DOHH2 (cell line): Measurements from ENCODE around the gene HOTAIR.

Experiments
- H3F3A ChIP-seq: fragments of 200-600 bp; sonication (generic), shearing (Covaris generic); 2 replicates; pipeline ENCODE4 v1.6.0; 2016; ENCODE audit warnings: antibody characterized with exemption, mild to moderate bottlenecking; ENCODE audit not compliant: control insufficient read depth, insufficient read depth
- H3K27ac ChIP-seq: fragments of 200-600 bp; sonication (generic); 2 replicates; pipeline ENCODE4 v1.5.1; 2014; ENCODE audit warnings: low read depth, mild to moderate bottlenecking, low read length, moderate library complexity
- H3K27me3 ChIP-seq: fragments of 200-600 bp; sonication (generic); 2 replicates; pipeline ENCODE4 v1.6.1; 2014; ENCODE audit warnings: mild to moderate bottlenecking, low read length, mixed read lengths; ENCODE audit not compliant: control insufficient read depth
- H3K36me3 ChIP-seq: fragments of 200-600 bp; sonication (generic); 2 replicates; pipeline ENCODE4 v1.6.1; 2014; ENCODE audit warnings: mild to moderate bottlenecking, low read length, moderate library complexity, mixed read lengths; ENCODE audit not compliant: control insufficient read depth
- H3K4me1 ChIP-seq: fragments of 200-600 bp; sonication (generic); 2 replicates; pipeline ENCODE4 v1.6.1; 2014; ENCODE audit warnings: mild to moderate bottlenecking, low read length, mixed read lengths; ENCODE audit not compliant: control insufficient read depth
- H3K4me2 ChIP-seq: fragments of 200-600 bp; sonication (generic); 2 replicates; pipeline ENCODE4 v1.6.0; 2014; ENCODE audit warnings: mild to moderate bottlenecking, low read length, moderate library complexity
- H3K4me3 ChIP-seq: fragments of 200-600 bp; sonication (generic); 2 replicates; pipeline ENCODE4 v1.5.1; 2014; ENCODE audit warnings: mild to moderate bottlenecking, low read length, mixed read lengths
- H3K79me2 ChIP-seq: fragments of 200-600 bp; sonication (generic); 2 replicates; pipeline ENCODE4 v1.6.1; 2014; ENCODE audit warnings: mild to moderate bottlenecking, low read length, mixed read lengths; ENCODE audit not compliant: control insufficient read depth
- H3K9me2 ChIP-seq: fragments of 200-600 bp; sonication (generic); replicated peaks from 2 replicates; pipeline ENCODE4 v1.6.1; 2014; ENCODE audit warnings: mild to moderate bottlenecking, low read length, mixed read lengths; ENCODE audit not compliant: control insufficient read depth
- H3K9me3 ChIP-seq: fragments of 200-600 bp; sonication (generic); 2 replicates; pipeline ENCODE4 v1.6.1; 2014; ENCODE audit warnings: antibody characterized with exemption, low read length, mixed read lengths; ENCODE audit not compliant: control insufficient read depth, insufficient read depth
- H4K20me1 ChIP-seq: fragments of 200-600 bp; sonication (generic); 2 replicates; pipeline ENCODE4 v1.6.0; 2014; ENCODE audit warnings: low read depth, mild to moderate bottlenecking, antibody characterized with exemption, low read length, moderate library complexity; ENCODE audit not compliant: control insufficient read depth, insufficient read depth
- EZH2phosphoT487 ChIP-seq: fragments of 200-600 bp; sonication (generic); IDR thresholded peaks from 2 replicates; pipeline ENCODE4 v1.6.1; 2017; ENCODE audit warnings: borderline replicate concordance, mild to moderate bottlenecking, antibody characterized with exemption, low read length, moderate library complexity, mixed read lengths
- TF ChIP-seq, protein P1 (sequence below): fragments of 200-600 bp; sonication (generic); IDR thresholded peaks from one replicate; pipeline ENCODE4 v1.5.1; 2014; ENCODE audit warnings: antibody characterized with exemption, mild to moderate bottlenecking, low read depth, low read length; ENCODE audit not compliant: poor library complexity, severe bottlenecking

The HOTAIR gene

DNA sequence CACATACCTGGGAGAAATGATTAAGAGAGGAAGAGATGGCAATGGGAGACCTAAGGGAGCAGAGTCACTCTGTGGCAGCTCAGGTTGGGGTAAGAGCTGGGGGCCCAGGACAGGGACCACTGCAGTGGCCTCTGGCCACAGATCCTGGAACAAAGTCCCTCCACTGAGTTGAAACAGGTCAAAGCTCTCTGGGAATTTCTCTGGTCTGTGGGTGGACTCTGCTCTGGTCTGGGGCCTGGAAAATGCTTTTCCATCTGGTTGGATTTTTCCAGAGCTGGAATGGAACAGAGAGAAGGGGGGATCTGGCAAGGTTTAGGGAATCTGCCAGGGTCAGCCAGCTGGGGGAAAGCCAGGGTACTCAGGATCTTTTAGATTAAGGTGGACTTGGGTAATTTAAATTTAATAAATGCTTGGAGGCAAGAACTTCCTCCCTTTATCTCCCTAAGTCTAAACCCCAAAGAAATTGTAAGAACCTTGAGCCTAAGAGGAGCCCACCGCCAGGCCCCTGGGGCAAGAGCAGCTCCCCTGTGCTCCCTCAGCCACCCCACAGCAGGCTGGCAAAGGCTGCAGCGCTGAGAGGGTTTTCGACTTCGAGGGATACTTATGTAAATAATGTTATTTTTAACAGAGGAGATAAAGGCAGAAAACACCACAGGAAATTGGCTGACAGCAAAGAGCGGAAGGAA lies 13.9 kb upstream of the HOTAIR start:
- no peaks in the 10 kb centered on the region for H3K36me3 ChIP-seq
- no peaks in the 10 kb centered on the region for H3K9me3 ChIP-seq
- H3K27me3 ChIP-seq, result peaks cover 92% of the 10 kb centered on the region
- H3K4me3 ChIP-seq, result peak overlapping the region; percentile 21; the same call in 1 of the 2 replicates
- H3K27ac ChIP-seq, result no peak overlapping the region
- no peaks in the 10 kb centered on the region for H3K9me2 ChIP-seq
- TF ChIP-seq, protein P1, sequence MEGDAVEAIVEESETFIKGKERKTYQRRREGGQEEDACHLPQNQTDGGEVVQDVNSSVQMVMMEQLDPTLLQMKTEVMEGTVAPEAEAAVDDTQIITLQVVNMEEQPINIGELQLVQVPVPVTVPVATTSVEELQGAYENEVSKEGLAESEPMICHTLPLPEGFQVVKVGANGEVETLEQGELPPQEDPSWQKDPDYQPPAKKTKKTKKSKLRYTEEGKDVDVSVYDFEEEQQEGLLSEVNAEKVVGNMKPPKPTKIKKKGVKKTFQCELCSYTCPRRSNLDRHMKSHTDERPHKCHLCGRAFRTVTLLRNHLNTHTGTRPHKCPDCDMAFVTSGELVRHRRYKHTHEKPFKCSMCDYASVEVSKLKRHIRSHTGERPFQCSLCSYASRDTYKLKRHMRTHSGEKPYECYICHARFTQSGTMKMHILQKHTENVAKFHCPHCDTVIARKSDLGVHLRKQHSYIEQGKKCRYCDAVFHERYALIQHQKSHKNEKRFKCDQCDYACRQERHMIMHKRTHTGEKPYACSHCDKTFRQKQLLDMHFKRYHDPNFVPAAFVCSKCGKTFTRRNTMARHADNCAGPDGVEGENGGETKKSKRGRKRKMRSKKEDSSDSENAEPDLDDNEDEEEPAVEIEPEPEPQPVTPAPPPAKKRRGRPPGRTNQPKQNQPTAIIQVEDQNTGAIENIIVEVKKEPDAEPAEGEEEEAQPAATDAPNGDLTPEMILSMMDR, result no peak
- TF ChIP-seq EZH2phosphoT487, result no peak
- H3K4me2 ChIP-seq, result peak overlapping the region; percentile 63
- H4K20me1 ChIP-seq, result peaks cover 6% of the 10 kb centered on the region; the same call in 1 of the 2 replicates
- 0 out of 2 replicates have a peak, but pooled peaks cover 2% of the 10 kb centered on the region for H3F3A ChIP-seq
- peaks cover 50% of the 10 kb centered on the region for H3K4me1 ChIP-seq
- no peaks in the 10 kb centered on the region for H3K79me2 ChIP-seq

DNA sequence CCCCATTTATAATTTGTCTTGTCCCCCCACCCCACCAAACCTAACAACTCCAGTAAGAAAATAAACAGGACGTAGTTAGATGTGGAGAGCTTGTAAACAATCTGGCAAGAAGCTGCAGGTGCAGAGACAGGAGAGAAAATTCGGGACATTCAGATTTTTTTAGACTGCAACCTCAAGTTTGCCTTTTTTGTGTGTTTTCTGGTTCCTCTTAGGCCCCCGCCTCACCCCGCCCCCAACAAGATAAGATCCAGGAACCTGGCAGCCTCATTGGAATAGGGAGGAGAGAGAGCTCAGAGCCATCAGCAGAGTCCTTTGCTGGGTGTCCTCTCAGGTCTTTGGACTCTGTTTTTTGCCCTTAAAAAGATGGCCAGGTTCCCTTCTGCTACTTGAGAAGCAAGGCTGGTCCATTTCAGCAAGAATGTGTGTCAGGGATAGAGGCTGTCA lies 13.1 kb upstream of the HOTAIR start:
- peaks cover 6% of the 10 kb centered on the region; the same call in 1 of the 2 replicates for H4K20me1 ChIP-seq
- 0 out of 2 replicates have a peak, but pooled peaks cover 2% of the 10 kb centered on the region for H3F3A ChIP-seq
- no peaks in the 10 kb centered on the region for H3K36me3 ChIP-seq
- no peak overlapping the region for H3K27ac ChIP-seq
- H3K27me3 ChIP-seq, result peaks cover 92% of the 10 kb centered on the region
- no peaks in the 10 kb centered on the region for H3K79me2 ChIP-seq
- H3K4me2 ChIP-seq, result no peak overlapping the region
- TF ChIP-seq EZH2phosphoT487, result 0 out of 2 replicates have a peak, but pooled peaks have one; percentile 53
- TF ChIP-seq, protein P1, result no peak
- H3K9me3 ChIP-seq, result no peaks in the 10 kb centered on the region
- no peak overlapping the region for H3K4me3 ChIP-seq
- peaks cover 55% of the 10 kb centered on the region for H3K4me1 ChIP-seq
- no peaks in the 10 kb centered on the region for H3K9me2 ChIP-seq

DNA sequence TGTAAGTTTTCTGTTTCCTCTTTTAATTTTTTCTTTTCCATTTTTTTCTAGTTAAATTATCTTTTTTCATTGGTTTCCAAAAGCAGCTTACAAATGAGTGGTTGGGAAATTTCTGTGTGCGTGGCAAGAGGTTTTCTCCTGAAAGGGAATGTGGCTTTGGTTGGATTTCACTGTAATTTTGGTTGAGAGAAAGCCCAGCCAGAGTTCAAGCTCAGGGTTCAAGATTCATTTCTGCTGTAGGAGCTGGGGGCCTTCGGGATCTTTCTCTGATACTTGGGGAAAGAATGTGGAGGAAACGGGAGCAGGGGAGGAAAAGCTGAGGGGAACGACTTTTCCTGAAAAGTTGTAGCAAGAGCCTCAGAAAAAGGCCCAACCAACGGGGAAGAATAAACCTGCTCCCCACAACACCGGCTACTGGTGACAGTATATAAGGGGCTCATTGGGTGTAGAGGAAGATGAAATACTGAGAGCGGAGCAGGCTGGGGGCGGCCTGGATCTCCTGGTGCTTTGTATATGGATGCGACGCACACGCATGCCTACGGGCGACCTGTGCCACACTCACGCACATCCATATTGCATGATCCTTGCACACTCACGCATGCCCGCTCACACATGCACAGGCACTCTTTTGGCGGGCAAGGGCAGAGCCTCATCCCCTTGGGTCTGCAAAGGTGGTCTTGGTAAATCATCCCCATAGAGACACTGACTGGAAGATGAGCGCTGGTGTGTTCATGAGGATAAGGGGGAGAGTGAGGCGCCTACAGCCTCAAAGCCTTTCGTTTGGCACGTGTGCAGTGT lies 12.1 kb upstream of the HOTAIR start:
- H3K36me3 ChIP-seq, result no peaks in the 10 kb centered on the region
- H3K9me3 ChIP-seq, result no peaks in the 10 kb centered on the region
- H3K4me3 ChIP-seq, result no peak overlapping the region
- H3K4me2 ChIP-seq, result no peak overlapping the region
- H3K4me1 ChIP-seq, result peaks cover 55% of the 10 kb centered on the region
- TF ChIP-seq EZH2phosphoT487, result no peak
- TF ChIP-seq, protein P1, result no peak
- no peaks in the 10 kb centered on the region for H3K79me2 ChIP-seq
- no peaks in the 10 kb centered on the region for H3K9me2 ChIP-seq
- H3K27me3 ChIP-seq, result peaks cover 89% of the 10 kb centered on the region
- H3F3A ChIP-seq, result 0 out of 2 replicates have a peak, but pooled peaks cover 2% of the 10 kb centered on the region
- no peak overlapping the region for H3K27ac ChIP-seq
- peaks cover 6% of the 10 kb centered on the region; the same call in 1 of the 2 replicates for H4K20me1 ChIP-seq
